DND-41 (cell line): Measurements from ENCODE around the gene ADAM15.

Source experiments
- EZH2 ChIP-seq: IDR thresholded peaks from 3 replicates; pipeline ENCODE4 v1.6.1; 2012; ENCODE audit warnings: borderline replicate concordance, low read depth, mild to moderate bottlenecking, moderate library complexity, low read length, inconsistent platforms; ENCODE audit not compliant: severe bottlenecking
- TF ChIP-seq, protein P1 (sequence below): IDR thresholded peaks from 2 replicates; pipeline ENCODE4 v1.5.1; 2012; ENCODE audit warnings: borderline replicate concordance, low read length, moderate library complexity, mild to moderate bottlenecking; ENCODE audit not compliant: poor library complexity, severe bottlenecking; ENCODE audit errors: extremely low read depth

DNA sequence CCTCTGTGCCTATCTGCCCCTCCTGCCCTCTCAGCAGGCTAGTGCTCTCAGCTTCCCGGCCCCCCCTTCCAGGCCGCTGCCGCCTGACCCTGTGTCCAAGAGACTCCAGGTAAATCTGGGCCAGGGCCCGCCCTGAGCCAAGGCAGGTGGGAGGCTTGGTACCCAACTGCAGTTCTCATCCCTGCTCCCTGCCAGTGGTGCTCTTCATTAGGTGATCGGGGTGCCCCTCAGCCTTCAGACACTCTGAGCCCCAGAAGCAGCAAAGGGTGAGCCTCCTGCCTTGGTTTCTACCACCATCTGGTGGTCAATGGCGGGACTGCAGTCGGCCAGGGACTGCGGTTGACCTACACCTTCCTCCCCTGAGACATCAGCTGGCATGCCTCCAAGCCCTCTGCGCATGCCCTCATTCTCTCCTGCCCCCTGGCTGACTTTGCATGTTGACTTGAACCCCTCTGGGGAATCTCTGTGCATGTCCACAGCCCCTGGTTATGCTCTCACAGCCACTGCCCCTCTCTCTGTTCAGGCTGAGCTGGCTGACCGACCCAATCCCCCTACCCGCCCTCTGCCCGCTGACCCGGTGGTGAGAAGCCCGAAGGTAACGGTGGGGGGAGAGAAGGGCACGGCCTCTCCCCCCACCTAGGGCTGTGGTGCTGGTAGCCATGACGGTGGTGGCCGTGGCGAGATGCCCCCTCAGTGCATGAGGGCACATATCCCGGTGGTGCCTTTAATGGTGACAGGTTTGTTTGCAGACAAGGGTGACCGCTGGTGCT is 10.4 kb downstream of the ADAM15 start:
- TF ChIP-seq, protein P1, sequence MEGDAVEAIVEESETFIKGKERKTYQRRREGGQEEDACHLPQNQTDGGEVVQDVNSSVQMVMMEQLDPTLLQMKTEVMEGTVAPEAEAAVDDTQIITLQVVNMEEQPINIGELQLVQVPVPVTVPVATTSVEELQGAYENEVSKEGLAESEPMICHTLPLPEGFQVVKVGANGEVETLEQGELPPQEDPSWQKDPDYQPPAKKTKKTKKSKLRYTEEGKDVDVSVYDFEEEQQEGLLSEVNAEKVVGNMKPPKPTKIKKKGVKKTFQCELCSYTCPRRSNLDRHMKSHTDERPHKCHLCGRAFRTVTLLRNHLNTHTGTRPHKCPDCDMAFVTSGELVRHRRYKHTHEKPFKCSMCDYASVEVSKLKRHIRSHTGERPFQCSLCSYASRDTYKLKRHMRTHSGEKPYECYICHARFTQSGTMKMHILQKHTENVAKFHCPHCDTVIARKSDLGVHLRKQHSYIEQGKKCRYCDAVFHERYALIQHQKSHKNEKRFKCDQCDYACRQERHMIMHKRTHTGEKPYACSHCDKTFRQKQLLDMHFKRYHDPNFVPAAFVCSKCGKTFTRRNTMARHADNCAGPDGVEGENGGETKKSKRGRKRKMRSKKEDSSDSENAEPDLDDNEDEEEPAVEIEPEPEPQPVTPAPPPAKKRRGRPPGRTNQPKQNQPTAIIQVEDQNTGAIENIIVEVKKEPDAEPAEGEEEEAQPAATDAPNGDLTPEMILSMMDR, result peak; percentile 100
- TF ChIP-seq EZH2, result no peak
